ENCODE results near the gene FMN2. TPM values are rescaled to one million over a fixed set of nuclear protein-coding genes. Genes with fewer than 3 reads are reported as not detected.

FMN2 gene
- total RNA-seq, 2 donors from 2014 or later: 26.9 to 27.2 TPM

GRCh38 chr1:240402326-240402725, 310.6 kb downstream of the FMN2 start:
- no peak for DNase-seq
- Mint-ChIP-seq H3K27ac (no peak overlapping the region), H3K36me3 (ENCODE audit: low read depth) (peaks cover 1% of the 10 kb centered on the region), H3K9me3 (no peaks in the 10 kb centered on the region), H3K4me3 (no peak overlapping the region), H3K4me1 (peaks cover 26% of the 10 kb centered on the region), H3K27me3 (ENCODE audit: insufficient read depth) (no peaks in the 10 kb centered on the region)
- Histone ChIP-seq H3K27me3 (ENCODE audit: control insufficient read depth, insufficient read depth, low read length, poor library complexity, severe bottlenecking) (no peaks in the 10 kb centered on the region), H3K4me1 (ENCODE audit: control insufficient read depth, insufficient read depth, low read length) (peaks cover 14% of the 10 kb centered on the region), H3K4me3 (ENCODE audit: low read length) (no peak overlapping the region), H3K9ac (ENCODE audit: extremely low read depth, low read length, poor library complexity, severe bottlenecking) (no peak overlapping the region), H3K27ac (ENCODE audit: low read depth, low read length) (no peak overlapping the region), H3K36me3 (ENCODE audit: control insufficient read depth, insufficient read depth, low read length) (peaks cover 23% of the 10 kb centered on the region), H3K9me3 (ENCODE audit: control insufficient read depth, low read length) (no peaks in the 10 kb centered on the region)
- 96 to 97% methylated on average over 2 to 4 of the region's 4 CpGs for WGBS, 2 experiments (ENCODE audit: insufficient coverage in 1 of 2, insufficient read length in 1 of 2)
- no peak for TF ChIP-seq CTCF (conservative IDR thresholded peaks at IDR 0.05)

- no peaks in the 10 kb centered on the region for H3K27me3 ChIP-seq (ENCODE audit: control insufficient read depth, insufficient read depth, low read length, poor library complexity, severe bottlenecking)
- Mint-ChIP-seq H3K27me3 (ENCODE audit: insufficient read depth) (no peaks in the 10 kb centered on the region), H3K27ac (no peak overlapping the region), H3K36me3 (ENCODE audit: low read depth) (peaks cover 1% of the 10 kb centered on the region), H3K9me3 (no peaks in the 10 kb centered on the region), H3K4me1 (peaks cover 10% of the 10 kb centered on the region), H3K4me3 (no peak overlapping the region)
- DNase-seq: no peak
- H3K9ac ChIP-seq (ENCODE audit: extremely low read depth, low read length, poor library complexity, severe bottlenecking): no peak overlapping the region
- no peak overlapping the region for H3K27ac ChIP-seq (ENCODE audit: low read depth, low read length)
- H3K4me1 ChIP-seq (ENCODE audit: control insufficient read depth, insufficient read depth, low read length): peaks cover 9% of the 10 kb centered on the region
- no peak for TF ChIP-seq CTCF (conservative IDR thresholded peaks at IDR 0.05)
- H3K4me3 ChIP-seq (ENCODE audit: low read length): no peak overlapping the region
- peaks cover 23% of the 10 kb centered on the region for H3K36me3 ChIP-seq (ENCODE audit: control insufficient read depth, insufficient read depth, low read length)
- WGBS, 2 experiments (ENCODE audit: insufficient coverage in 1 of 2, insufficient read length in 1 of 2): 65 to 80% methylated on average over 1 to 4 of the region's 4 CpGs
- no peaks in the 10 kb centered on the region for H3K9me3 ChIP-seq (ENCODE audit: control insufficient read depth, low read length)
These were observed 312.6 kb downstream of the FMN2 start for GRCh38 chr1:240404286-240404685.

GRCh38 chr1:240405751-240406150, 314.1 kb downstream of the FMN2 start:
- H3K4me3 Mint-ChIP-seq: no peak overlapping the region
- no peak overlapping the region for H3K27ac ChIP-seq (ENCODE audit: low read depth, low read length)
- peaks cover 23% of the 10 kb centered on the region for H3K36me3 ChIP-seq (ENCODE audit: control insufficient read depth, insufficient read depth, low read length)
- no peaks in the 10 kb centered on the region for H3K27me3 Mint-ChIP-seq (ENCODE audit: insufficient read depth)
- H3K4me1 ChIP-seq (ENCODE audit: control insufficient read depth, insufficient read depth, low read length): peaks cover 4% of the 10 kb centered on the region
- no peak overlapping the region for H3K9ac ChIP-seq (ENCODE audit: extremely low read depth, low read length, poor library complexity, severe bottlenecking)
- H3K4me3 ChIP-seq (ENCODE audit: low read length): no peak overlapping the region
- H3K27ac Mint-ChIP-seq: no peak overlapping the region
- no peak for DNase-seq
- no peak for TF ChIP-seq CTCF (conservative IDR thresholded peaks at IDR 0.05)
- H3K9me3 Mint-ChIP-seq: no peaks in the 10 kb centered on the region
- H3K9me3 ChIP-seq (ENCODE audit: control insufficient read depth, low read length): no peaks in the 10 kb centered on the region
- 85 to 92% methylated on average over 7 to 12 of the region's 12 CpGs for WGBS, 2 experiments (ENCODE audit: insufficient coverage in 1 of 2, insufficient read length in 1 of 2)
- H3K27me3 ChIP-seq (ENCODE audit: control insufficient read depth, insufficient read depth, low read length, poor library complexity, severe bottlenecking): no peaks in the 10 kb centered on the region
- H3K36me3 Mint-ChIP-seq (ENCODE audit: low read depth): peaks cover 1% of the 10 kb centered on the region
- H3K4me1 Mint-ChIP-seq: no peaks in the 10 kb centered on the region

Measured in endodermal cell (in vitro differentiated cells).